Measurements from ENCODE around the gene XPNPEP1. TPM values are rescaled to one million over a fixed set of nuclear protein-coding genes. Genes with fewer than 3 reads are reported as not detected.

Gene XPNPEP1
- polyA plus RNA-seq, 3 donors, result 78.8 to 83.6 (median 83.1) TPM

GRCh38 chr10:109823196-109823595 lies 100.1 kb downstream of the XPNPEP1 start:
- DNase-seq (ENCODE audit: low read depth in 3 of 3, low spot score in 2 of 3), result no peak

GRCh38 chr10:109821672-109822071 lies 101.6 kb downstream of the XPNPEP1 start:
- no peak for DNase-seq (ENCODE audit: low read depth in 3 of 3, low spot score in 2 of 3)

GRCh38 chr10:109820620-109821405 lies 102.5 kb downstream of the XPNPEP1 start:
- no peak for DNase-seq (ENCODE audit: low read depth in 3 of 3, low spot score in 2 of 3)

GRCh38 chr10:109819807-109820206 lies 103.5 kb downstream of the XPNPEP1 start:
- no peak for DNase-seq (ENCODE audit: low read depth in 3 of 3, low spot score in 2 of 3)

Other genes starting within 250 kb of the XPNPEP1 start
- 100 to 1,000 TPM; 269 to 280 (median 276) TPM for gene ADD3, start 84.5 kb upstream of the XPNPEP1 start, polyA plus RNA-seq (ENCODE audit: insufficient read length in 3 of 3)

Measured in right renal cortex interstitium (tissue), 3 donors.